B cell (primary cell): ENCODE measurements around the gene ANGPT4. TPM values are rescaled to one million over a fixed set of nuclear protein-coding genes. Genes with fewer than 3 reads are reported as not detected.
"Not testable (repeated sequence)": the region's sequence is repeated elsewhere in the genome, so short reads cannot be mapped to it uniquely, and the experiment has no call there.

Experiments used
- ATAC-seq: fragments of 200-7000 bp; cut with Tn5 transposase; one replicate; pipeline ENCODE4 v1.10.0; 2021; ENCODE audit warnings: low read depth, mild to moderate bottlenecking, moderate number of reproducible peaks, moderate library complexity
- CTCF ChIA-PET: fragments of 350-600 bp; sonication (Branson Sonifier 250); formaldehyde crosslinking; loops from one replicate; lab custom pipeline; 2021; ENCODE audit warnings: antibody characterized with exemption, inconsistent platforms; lab: Charles Lee
- POLR2A ChIA-PET: fragments of 350-600 bp; sonication (Branson Sonifier 250); formaldehyde crosslinking; loops from one replicate; lab custom pipeline; 2021; ENCODE audit warnings: antibody characterized with exemption; lab: Charles Lee
- DNase-seq: peaks from one replicate; pipeline ENCODE4 v3.0.0; 2013
- H2AFZ ChIP-seq: 2 replicates; pipeline ENCODE4 v1.6.1; 2012; ENCODE audit warnings: mild to moderate bottlenecking, low read depth, low read length; ENCODE audit not compliant: insufficient read depth, poor library complexity, severe bottlenecking
- H3K27ac ChIP-seq, 2 donors: 1 replicate in 1 of 2; 2 replicates in 1 of 2; pipeline ENCODE4 v1.5.1; 2012 to 2013; ENCODE audit warnings: low read length in 2 of 2, mild to moderate bottlenecking in 2 of 2, moderate library complexity in 1 of 2
- H3K27me3 ChIP-seq, 4 experiments: fragments of 200-600 bp in 1 of 4; sonication (generic) in 1 of 4; replicated peaks in 1 of 4; 1 replicate in 2 of 4; 2 replicates in 2 of 4; pipeline versions ENCODE4 v1.6.1 to v1.7.0; 2013 to 2016; ENCODE audit warnings: low read length in 3 of 4, mild to moderate bottlenecking in 2 of 4, mixed read lengths in 1 of 4, moderate library complexity in 1 of 4; ENCODE audit not compliant: insufficient read depth in 4 of 4, control insufficient read depth in 3 of 4; ENCODE audit errors: control extremely low read depth in 1 of 4
- H3K36me3 ChIP-seq, 2 experiments: replicated peaks in 1 of 2; 1 replicate in 1 of 2; 2 replicates in 1 of 2; pipeline versions ENCODE4 v1.6.1 to v1.7.1; 2013; ENCODE audit warnings: low read length in 1 of 2; ENCODE audit not compliant: insufficient read depth in 2 of 2, control insufficient read depth in 1 of 2; ENCODE audit errors: control extremely low read depth in 1 of 2, extremely low read depth in 1 of 2
- H3K4me1 ChIP-seq, 2 donors: fragments of 200-600 bp in 1 of 2; sonication (generic) in 1 of 2; 1 replicate in 1 of 2; 2 replicates in 1 of 2; pipeline versions ENCODE4 v1.5.1 to v1.6.1; 2013 to 2017; ENCODE audit warnings: low read length in 2 of 2; ENCODE audit not compliant: control insufficient read depth in 2 of 2, insufficient read depth in 2 of 2
- H3K4me2 ChIP-seq: replicated peaks from 2 replicates; pipeline ENCODE3; 2012; ENCODE audit warnings: mild to moderate bottlenecking, low read depth, low read length; ENCODE audit not compliant: poor library complexity, severe bottlenecking
- H3K4me3 ChIP-seq, 5 experiments: fragments of 200-600 bp in 1 of 5; sonication (generic) in 1 of 5; 1 replicate in 3 of 5; 2 replicates in 2 of 5; pipeline versions ENCODE4 v1.5.1 to v1.7.0; 2011 to 2016; ENCODE audit warnings: low read length in 4 of 5, mild to moderate bottlenecking in 4 of 5, low read depth in 2 of 5, control low read depth in 1 of 5, moderate library complexity in 1 of 5; ENCODE audit not compliant: insufficient read depth in 1 of 5; ENCODE audit errors: control extremely low read depth in 1 of 5, extremely low read depth in 1 of 5
- H3K79me2 ChIP-seq: fragments of 200-600 bp; sonication (generic); one replicate; pipeline ENCODE4 v1.6.0; 2016; ENCODE audit warnings: low read length; ENCODE audit not compliant: control insufficient read depth, insufficient read depth
- H3K9ac ChIP-seq: fragments of 200-600 bp; sonication (generic); 2 replicates; pipeline ENCODE4 v1.6.1; 2017; ENCODE audit warnings: mild to moderate bottlenecking, low read length, moderate library complexity
- H3K9me3 ChIP-seq, 3 donors: one replicate each; pipeline versions ENCODE4 v1.6.1 to v1.7.1; 2013; ENCODE audit warnings: low read length in 2 of 3; ENCODE audit not compliant: control insufficient read depth in 2 of 3, insufficient read depth in 1 of 3; ENCODE audit errors: control extremely low read depth in 1 of 3
- H4K20me1 ChIP-seq: 2 replicates; pipeline ENCODE4 v1.6.0; 2012; ENCODE audit warnings: mild to moderate bottlenecking, low read length; ENCODE audit not compliant: insufficient read depth, control insufficient read depth, poor library complexity, severe bottlenecking
- H3K27ac Mint-ChIP-seq: one replicate; pipeline ENCODE4 v1.8.0; 2021; ENCODE audit warnings: mixed read lengths
- H3K27me3 Mint-ChIP-seq: one replicate; pipeline ENCODE4 v1.8.0; 2021; ENCODE audit warnings: mixed read lengths
- H3K4me1 Mint-ChIP-seq: one replicate; pipeline ENCODE4 v1.8.0; 2021; ENCODE audit warnings: mixed read lengths
- H3K4me3 Mint-ChIP-seq: one replicate; pipeline ENCODE4 v1.8.0; 2021; ENCODE audit warnings: mixed read lengths
- H3K9me3 Mint-ChIP-seq: one replicate; pipeline ENCODE4 v1.8.0; 2022; ENCODE audit warnings: mixed read lengths; ENCODE audit not compliant: insufficient read depth
- CTCF ChIP-seq: fragments of 200-600 bp; IDR thresholded peaks from one replicate; pipeline ENCODE4 v1.8.0; 2022; ENCODE audit warnings: antibody characterized with exemption, mild to moderate bottlenecking
- EZH2 ChIP-seq: IDR thresholded peaks from 2 replicates; pipeline ENCODE4 v1.6.1; 2012; ENCODE audit warnings: borderline replicate concordance, low read depth, mild to moderate bottlenecking, moderate library complexity, low read length; ENCODE audit not compliant: insufficient read depth, poor library complexity, severe bottlenecking
- WGBS: methylation state at CpG from one replicate; pipeline ENCODE4 v1.1.5; 2013; ENCODE audit warnings: missing lambda C conversion rate; ENCODE audit not compliant: insufficient coverage; 5-methylcytosine and 5-hydroxymethylcytosine counted together
- intact Hi-C: fragments of 100-400 bp; cut with micrococcal nuclease; formaldehyde crosslinking; loops from one replicate; pipeline ENCODE4 v1.10.0; 2022
- polyA plus RNA-seq: library from polyadenylated mRNA; depleted of rRNA; stranded (reverse); fragments of >200 nt; gene quantifications from 2 replicates; pipeline ENCODE4 v1.2.3, GENCODE V29; 2012
- total RNA-seq, 2 donors: library from RNA; stranded (reverse); fragments of 120-200 nt in 1 of 2; gene quantifications; 1 replicate in 1 of 2; 2 replicates in 1 of 2; pipeline versions ENCODE4 v1.2.3 to v1.2.4, GENCODE V29; 2013 to 2022

Gene ANGPT4
- total and polyA plus RNA-seq, 2 donors (not counting 1 experiment from before 2014, with no cell fraction given): not detected

GRCh38 chr20:896501-897025 lies 19.6 kb downstream of the ANGPT4 start:
- no peak for ATAC-seq
- WGBS: 95% methylated on average over 5 of the region's 6 CpGs
- ChIA-PET CTCF (no interaction called here), POLR2A (no interaction called here)
- no peak overlapping the region for H3K27ac ChIP-seq
- H3K9me3 ChIP-seq: no peaks in the 10 kb centered on the region
- H3K79me2 ChIP-seq: no peaks in the 10 kb centered on the region
- DNase-seq: no peak
- Mint-ChIP-seq H3K4me1 (peaks cover 20% of the 10 kb centered on the region), H3K27ac (no peak overlapping the region), H3K9me3 (peaks cover 3% of the 10 kb centered on the region), H3K4me3 (no peak overlapping the region), H3K27me3 (peaks cover 44% of the 10 kb centered on the region)
- no peak overlapping the region for H2AFZ ChIP-seq
- peaks cover 6 to 21% of the 10 kb centered on the region in 2 donors for H3K4me1 ChIP-seq
- TF ChIP-seq CTCF (no peak), EZH2 (no peak)
- no peak overlapping the region for H3K4me2 ChIP-seq
- no peak overlapping the region for H3K4me3 ChIP-seq
- H3K9ac ChIP-seq: no peak overlapping the region
- no peaks in the 10 kb centered on the region for H4K20me1 ChIP-seq
- intact Hi-C loops: no loop called here
- peaks cover 0 to 2% (median 0%) of the 10 kb centered on the region in 4 experiments for H3K27me3 ChIP-seq
- H3K36me3 ChIP-seq: no peaks in the 10 kb centered on the region

- Mint-ChIP-seq H3K4me1 (peaks cover 29% of the 10 kb centered on the region), H3K27me3 (peaks cover 52% of the 10 kb centered on the region)
- H3K9me3 ChIP-seq, H3K36me3 ChIP-seq, H2AFZ ChIP-seq, intact Hi-C loops, H3K4me3 Mint-ChIP-seq, CTCF ChIA-PET, H3K27me3 ChIP-seq, H3K79me2 ChIP-seq, DNase-seq, H3K9me3 Mint-ChIP-seq, H3K4me2 ChIP-seq, H3K27ac ChIP-seq, H4K20me1 ChIP-seq, H3K9ac ChIP-seq, H3K4me3 ChIP-seq, H3K27ac Mint-ChIP-seq: not testable (repeated sequence)
- ATAC-seq: peak; percentile 31
- H3K4me1 ChIP-seq: peaks cover 9 to 29% of the 10 kb centered on the region in 2 donors
- WGBS: 58% methylated on average over 2 of the region's 5 CpGs
- POLR2A ChIA-PET: interaction anchor here (0.8 kb wide), 1 partner anchor 13 kb away, joined by 3 read pairs; no protein-coding TSS in a partner anchor
Measured at GRCh38 chr20:892371-892770, 23.8 kb downstream of the ANGPT4 start.
